Colonic mucosa (tissue), 4 donors: ENCODE measurements around the gene IFT57. TPM values are rescaled to one million over a fixed set of nuclear protein-coding genes. Genes with fewer than 3 reads are reported as not detected.
"Not testable (repeated sequence)": the region's sequence is repeated elsewhere in the genome, so short reads cannot be mapped to it uniquely, and the experiment has no call there.

Source experiments
- DNase-seq: peaks from one replicate; pipeline ENCODE4 v3.0.0-alpha.2; 2020
- H3K27ac ChIP-seq: fragments of 200-600 bp; one replicate; pipeline ENCODE4 v1.8.0; 2021
- H3K27me3 ChIP-seq: fragments of 200-600 bp; one replicate; pipeline ENCODE4 v1.8.0; 2021
- H3K36me3 ChIP-seq: fragments of 200-600 bp; one replicate; pipeline ENCODE4 v1.8.0; 2021
- H3K4me1 ChIP-seq: fragments of 200-600 bp; one replicate; pipeline ENCODE4 v1.8.0; 2021; ENCODE audit warnings: mild to moderate bottlenecking
- H3K4me3 ChIP-seq: fragments of 200-600 bp; one replicate; pipeline ENCODE4 v1.8.0; 2021
- H3K9ac ChIP-seq, 2 donors: one replicate each; pipeline ENCODE4 v1.7.0; 2013; ENCODE audit warnings: control low read depth in 2 of 2, low read depth in 2 of 2, low read length in 2 of 2
- H3K9me3 ChIP-seq: fragments of 200-600 bp; one replicate; pipeline ENCODE4 v1.8.0; 2021
- intact Hi-C: fragments of 100-400 bp; cut with DNase I; formaldehyde crosslinking; loops from one replicate; pipeline ENCODE4 v1.14.1; 2022
- total RNA-seq, 2 donors: library from RNA; stranded (reverse); fragmentation: NEBNext Ultra II Directional in 1 of 2; extraction: Animal tissue kit (Norgen Biotek cat#: 25700) in 1 of 2; gene quantifications; one replicate each; pipeline ENCODE4 v1.2.1, GENCODE V29; 2021
- TF ChIP-seq, protein P1 (sequence below): fragments of 200-600 bp; IDR thresholded peaks from one replicate; pipeline ENCODE4 v1.8.0; 2022; ENCODE audit warnings: antibody characterized with exemption, mild to moderate bottlenecking
- donor health status: healthy.
- donor health status: DM: no; HTN: no; CAD: no.
- donor health status: DM: no; HTN: no; CAD: no.

The IFT57 gene
- total RNA-seq, 2 donors from 2014 or later = 42.2 to 67.5 TPM

GRCh38 chr3:108156312-108156853, 65.8 kb downstream of the IFT57 start:
- H3K9me3 ChIP-seq = no peaks in the 10 kb centered on the region
- H3K27ac ChIP-seq = no peak overlapping the region
- no peaks in the 10 kb centered on the region for H3K27me3 ChIP-seq
- H3K4me1 ChIP-seq = no peaks in the 10 kb centered on the region
- intact Hi-C loops = loop anchor here (10.0 kb wide), 1 partner anchor 148 kb away; no protein-coding TSS in a partner anchor
- no peak overlapping the region for H3K4me3 ChIP-seq
- DNase-seq = no peak
- no peaks in the 10 kb centered on the region for H3K36me3 ChIP-seq
- no peak overlapping the region for H3K9ac ChIP-seq
- TF ChIP-seq, protein P1, sequence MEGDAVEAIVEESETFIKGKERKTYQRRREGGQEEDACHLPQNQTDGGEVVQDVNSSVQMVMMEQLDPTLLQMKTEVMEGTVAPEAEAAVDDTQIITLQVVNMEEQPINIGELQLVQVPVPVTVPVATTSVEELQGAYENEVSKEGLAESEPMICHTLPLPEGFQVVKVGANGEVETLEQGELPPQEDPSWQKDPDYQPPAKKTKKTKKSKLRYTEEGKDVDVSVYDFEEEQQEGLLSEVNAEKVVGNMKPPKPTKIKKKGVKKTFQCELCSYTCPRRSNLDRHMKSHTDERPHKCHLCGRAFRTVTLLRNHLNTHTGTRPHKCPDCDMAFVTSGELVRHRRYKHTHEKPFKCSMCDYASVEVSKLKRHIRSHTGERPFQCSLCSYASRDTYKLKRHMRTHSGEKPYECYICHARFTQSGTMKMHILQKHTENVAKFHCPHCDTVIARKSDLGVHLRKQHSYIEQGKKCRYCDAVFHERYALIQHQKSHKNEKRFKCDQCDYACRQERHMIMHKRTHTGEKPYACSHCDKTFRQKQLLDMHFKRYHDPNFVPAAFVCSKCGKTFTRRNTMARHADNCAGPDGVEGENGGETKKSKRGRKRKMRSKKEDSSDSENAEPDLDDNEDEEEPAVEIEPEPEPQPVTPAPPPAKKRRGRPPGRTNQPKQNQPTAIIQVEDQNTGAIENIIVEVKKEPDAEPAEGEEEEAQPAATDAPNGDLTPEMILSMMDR = no peak

- H3K4me3 ChIP-seq, H3K9me3 ChIP-seq, DNase-seq, H3K27me3 ChIP-seq, H3K9ac ChIP-seq, H3K4me1 ChIP-seq, H3K36me3 ChIP-seq, H3K27ac ChIP-seq: not testable (repeated sequence)
- intact Hi-C loops = loop anchor here (10.0 kb wide), 1 partner anchor 149 kb away; no protein-coding TSS in a partner anchor
Observed at GRCh38 chr3:108155642-108156041, 66.6 kb downstream of the IFT57 start.

DNA sequence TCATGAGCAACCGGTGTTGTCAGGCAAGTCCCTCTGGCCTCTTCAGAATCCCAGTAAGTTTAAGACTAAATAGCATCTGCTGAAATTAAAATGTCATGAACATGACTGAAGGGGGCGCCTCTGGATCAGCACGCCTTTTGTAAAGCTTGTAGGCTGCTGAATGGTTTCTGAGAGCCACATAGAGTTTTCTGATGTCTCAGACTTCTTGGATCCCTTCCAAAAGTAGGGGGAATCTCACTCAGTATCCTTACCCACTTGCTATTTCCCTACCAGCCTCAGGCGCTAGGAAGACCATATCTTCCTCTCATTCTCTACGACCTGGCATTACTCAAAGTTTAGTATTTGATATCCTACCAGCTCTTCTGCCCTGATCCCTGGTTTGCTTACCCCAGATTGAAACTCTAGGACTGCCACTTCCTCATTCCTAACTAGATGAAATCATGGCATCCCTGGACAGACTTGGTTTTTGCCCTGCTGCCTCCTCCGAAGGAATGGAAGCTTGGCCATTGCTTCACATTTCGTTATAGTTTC, 68.7 kb downstream of the IFT57 start:
- Histone ChIP-seq H3K27me3 (no peaks in the 10 kb centered on the region), H3K9me3 (no peaks in the 10 kb centered on the region), H3K9ac (no peak overlapping the region), H3K4me3 (no peak overlapping the region), H3K27ac (no peak overlapping the region), H3K36me3 (no peaks in the 10 kb centered on the region), H3K4me1 (no peaks in the 10 kb centered on the region)
- peak; percentile 71 for DNase-seq
- intact Hi-C loops = loop anchor here (10.0 kb wide), 1 partner anchor 151 kb away; no protein-coding TSS in a partner anchor
- TF ChIP-seq, protein P1 = peak; percentile 27

- intact Hi-C loops = loop anchor here (10.0 kb wide), 1 partner anchor 153 kb away; no protein-coding TSS in a partner anchor
- H3K4me1 ChIP-seq = no peaks in the 10 kb centered on the region
- no peak for DNase-seq
- H3K9ac ChIP-seq = no peak overlapping the region
- H3K36me3 ChIP-seq = no peaks in the 10 kb centered on the region
- no peak overlapping the region for H3K4me3 ChIP-seq
- H3K27ac ChIP-seq = no peak overlapping the region
- H3K27me3 ChIP-seq = no peaks in the 10 kb centered on the region
- TF ChIP-seq, protein P1 = no peak
- H3K9me3 ChIP-seq = no peaks in the 10 kb centered on the region
Observed at GRCh38 chr3:108152274-108152673, 70.0 kb downstream of the IFT57 start.

GRCh38 chr3:108150200-108150599, 72.0 kb downstream of the IFT57 start:
- H3K4me3 ChIP-seq = no peak overlapping the region
- H3K36me3 ChIP-seq = no peaks in the 10 kb centered on the region
- intact Hi-C loops = loop anchor here (10.0 kb wide), 1 partner anchor 155 kb away; no protein-coding TSS in a partner anchor
- no peak overlapping the region for H3K9ac ChIP-seq
- no peaks in the 10 kb centered on the region for H3K9me3 ChIP-seq
- TF ChIP-seq, protein P1 = no peak
- no peaks in the 10 kb centered on the region for H3K27me3 ChIP-seq
- no peak overlapping the region for H3K27ac ChIP-seq
- no peak for DNase-seq
- H3K4me1 ChIP-seq = no peaks in the 10 kb centered on the region

GRCh38 chr3:108146139-108146538, 76.1 kb downstream of the IFT57 start:
- no peaks in the 10 kb centered on the region for H3K27me3 ChIP-seq
- DNase-seq = no peak
- no peak overlapping the region for H3K27ac ChIP-seq
- intact Hi-C loops = no loop called here
- no peaks in the 10 kb centered on the region for H3K36me3 ChIP-seq
- no peaks in the 10 kb centered on the region for H3K4me1 ChIP-seq
- no peaks in the 10 kb centered on the region for H3K9me3 ChIP-seq
- no peak overlapping the region for H3K9ac ChIP-seq
- TF ChIP-seq, protein P1 = no peak
- no peak overlapping the region for H3K4me3 ChIP-seq
